Right cardiac atrium (tissue), 5 donors: ENCODE measurements around the gene HS3ST1. TPM values are rescaled to one million over a fixed set of nuclear protein-coding genes. Genes with fewer than 3 reads are reported as not detected.

Experiments used
- ATAC-seq, 2 donors: fragments of 200-7000 bp; cut with Tn5 transposase; one replicate each; pipeline versions ENCODE4 v1.8.0 to v1.9.1; 2020; ENCODE audit warnings: moderate library complexity in 2 of 2, mild to moderate bottlenecking in 1 of 2
- DNase-seq, 3 donors: peaks; one replicate each; pipeline ENCODE4 v3.0.0-alpha.2; 2020
- H3K27ac ChIP-seq: one replicate; pipeline ENCODE4 v1.5.1; 2013; ENCODE audit warnings: mild to moderate bottlenecking, low read length, control low read depth, moderate library complexity
- H3K27me3 ChIP-seq: one replicate; pipeline ENCODE4 v1.6.1; 2013; ENCODE audit not compliant: control insufficient read depth, insufficient read depth
- H3K4me1 ChIP-seq: one replicate; pipeline ENCODE4 v1.6.1; 2013; ENCODE audit warnings: low read length; ENCODE audit not compliant: control insufficient read depth, insufficient read depth
- H3K4me3 ChIP-seq: one replicate; pipeline ENCODE4 v1.5.1; 2013; ENCODE audit warnings: low read length, control low read depth
- H3K9me3 ChIP-seq: one replicate; pipeline ENCODE4 v1.6.1; 2013; ENCODE audit warnings: low read length; ENCODE audit not compliant: control insufficient read depth
- WGBS: extraction: QIAGEN DNeasy Blood & Tissue Kit; methylation state at CpG from one replicate; pipeline ENCODE4 v1.1.7; 2013; 5-methylcytosine and 5-hydroxymethylcytosine counted together
- intact Hi-C, 4 donors: fragments of 100-400 bp; cut with DNase I; formaldehyde crosslinking; loops; one replicate each; pipeline versions ENCODE4 v1.11.0 to v1.14.0; 2022 to 2023
- polyA plus RNA-seq: library from polyadenylated mRNA; stranded (reverse); fragments of 200-250 nt; gene quantifications from one replicate; pipeline ENCODE4 v1.2.3, GENCODE V29; 2013
- total RNA-seq, 4 donors: library from RNA; stranded (reverse); fragmentation: NEBNext Ultra II Directional; extraction: Animal tissue kit (Norgen Biotek cat#: 25700); gene quantifications; one replicate each; pipeline ENCODE4 v1.2.1, GENCODE V29; 2021
- donor health status: healthy with polysubstance abuse.
- donor health status: DM: no; HTN: yes; CAD: no.
- donor health status: DM: no; HTN: no; CAD: no.
- donor health status: DM: no; HTN: yes; CAD: no; lungs with severe emphysema.
- donor health status: DM: yes; HTN: yes; CAD: no.

The HS3ST1 gene
- total and polyA plus RNA-seq, 5 donors: 0.97 to 9.1 (median 6.2) TPM

GRCh38 chr4:11435557-11435956 lies 6.9 kb upstream of the HS3ST1 start:
- intact Hi-C loops: no loop called here
- Histone ChIP-seq H3K4me1 (no peaks in the 10 kb centered on the region), H3K27ac (no peak overlapping the region), H3K9me3 (no peaks in the 10 kb centered on the region), H3K27me3 (no peaks in the 10 kb centered on the region), H3K4me3 (no peak overlapping the region)
- DNase-seq (no peak), ATAC-seq (no peak)
- 96% methylated on average over 1 of the region's 1 CpG for WGBS

GRCh38 chr4:11431111-11431510 lies 2.4 kb upstream of the HS3ST1 start:
- ATAC-seq: no peak
- Histone ChIP-seq H3K4me1 (peaks cover 3% of the 10 kb centered on the region), H3K4me3 (no peak overlapping the region), H3K27me3 (no peaks in the 10 kb centered on the region), H3K9me3 (no peaks in the 10 kb centered on the region), H3K27ac (no peak overlapping the region)
- intact Hi-C loops: no loop called here
- 89% methylated on average over 4 of the region's 4 CpGs for WGBS
- no peak for DNase-seq

GRCh38 chr4:11430536-11430935 lies 1.8 kb upstream of the HS3ST1 start:
- no peaks in the 10 kb centered on the region for H3K27me3 ChIP-seq
- intact Hi-C loops: no loop called here
- DNase-seq (no peak), ATAC-seq (no peak)
- H3K27ac ChIP-seq: no peak overlapping the region
- H3K4me1 ChIP-seq: peaks cover 3% of the 10 kb centered on the region
- H3K9me3 ChIP-seq: no peaks in the 10 kb centered on the region
- WGBS: 96% methylated on average over 2 of the region's 2 CpGs
- H3K4me3 ChIP-seq: no peak overlapping the region

DNA sequence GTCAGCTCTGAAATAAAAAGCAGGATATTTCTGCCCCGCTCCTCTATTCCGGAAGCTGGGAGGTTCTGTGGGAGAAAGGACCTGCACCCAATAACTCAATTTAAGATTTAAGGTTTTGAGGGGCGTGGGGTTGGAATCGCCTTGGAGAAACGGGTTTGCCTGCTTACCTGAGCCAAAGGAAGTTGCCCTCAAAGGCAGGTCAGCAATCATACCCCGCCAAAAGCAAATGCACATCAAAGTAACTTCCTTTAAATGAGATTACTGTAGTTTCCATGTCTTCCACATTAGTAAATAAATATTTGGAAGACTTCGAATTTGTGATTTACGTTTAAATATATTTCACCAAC lies 978 bp upstream of the HS3ST1 start:
- H3K4me1 ChIP-seq: peaks cover 3% of the 10 kb centered on the region
- no peaks in the 10 kb centered on the region for H3K27me3 ChIP-seq
- H3K9me3 ChIP-seq: no peaks in the 10 kb centered on the region
- no peak for ATAC-seq
- 50% methylated on average over 8 of the region's 8 CpGs for WGBS
- H3K27ac ChIP-seq: no peak overlapping the region
- intact Hi-C loops: loop anchor here in 2 of 4 donors (5.0 to 10.0 kb wide), 3 partner anchors 305 to 845 kb away; no protein-coding TSS in a partner anchor
- no peak for DNase-seq
- H3K4me3 ChIP-seq: no peak overlapping the region

DNA sequence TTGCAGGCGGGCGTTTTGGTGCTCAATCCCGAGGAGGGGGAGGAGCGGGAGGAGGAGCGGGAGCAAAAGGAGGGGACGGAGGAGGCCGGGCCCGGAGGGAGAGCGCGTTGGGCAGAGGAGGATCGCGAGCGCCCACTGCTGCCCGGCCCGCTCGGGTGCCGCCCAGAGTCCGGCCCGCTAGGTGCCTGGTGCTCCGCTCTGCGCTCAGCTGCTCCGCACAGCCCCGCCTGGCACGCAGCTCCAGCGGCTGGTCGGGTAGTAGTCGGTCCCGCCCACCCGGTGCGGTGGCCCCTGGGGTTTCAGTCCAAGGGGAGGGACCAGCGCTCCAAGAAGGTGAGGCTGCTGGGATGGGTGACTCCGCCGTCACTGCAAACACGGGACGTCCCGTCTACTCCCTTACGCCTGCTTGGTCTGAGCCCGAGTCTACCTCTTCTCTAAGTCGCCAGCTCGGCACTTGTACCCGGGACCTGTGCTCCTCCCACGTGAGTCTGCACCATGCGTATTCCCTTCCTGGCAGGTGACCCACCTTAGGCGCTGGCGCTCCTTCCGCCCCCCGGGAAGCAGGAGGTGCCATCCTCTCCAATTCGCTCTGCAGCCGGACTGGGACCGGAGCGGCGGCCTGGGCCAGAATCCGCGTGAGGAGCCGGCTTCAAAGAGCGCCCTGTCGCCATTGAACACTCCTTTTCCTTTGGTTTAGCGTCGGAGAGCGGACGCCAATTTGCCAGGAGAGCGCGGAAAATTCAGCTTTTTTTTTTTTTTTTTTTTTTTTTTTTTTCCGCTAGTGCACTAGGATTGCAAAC lies 405 bp upstream of the HS3ST1 start:
- Histone ChIP-seq H3K27ac (no peak overlapping the region), H3K4me3 (peak overlapping the region; percentile 46), H3K9me3 (no peaks in the 10 kb centered on the region), H3K4me1 (peaks cover 3% of the 10 kb centered on the region), H3K27me3 (no peaks in the 10 kb centered on the region)
- intact Hi-C loops: loop anchor here in 2 of 4 donors (5.0 to 10.0 kb wide), 3 partner anchors 306 to 844 kb away; no protein-coding TSS in a partner anchor
- 2% methylated on average over 64 of the region's 64 CpGs for WGBS
- DNase-seq: peak; percentile 82 to 95 (median 93)
- ATAC-seq: peak; percentile 97 to 98

DNA sequence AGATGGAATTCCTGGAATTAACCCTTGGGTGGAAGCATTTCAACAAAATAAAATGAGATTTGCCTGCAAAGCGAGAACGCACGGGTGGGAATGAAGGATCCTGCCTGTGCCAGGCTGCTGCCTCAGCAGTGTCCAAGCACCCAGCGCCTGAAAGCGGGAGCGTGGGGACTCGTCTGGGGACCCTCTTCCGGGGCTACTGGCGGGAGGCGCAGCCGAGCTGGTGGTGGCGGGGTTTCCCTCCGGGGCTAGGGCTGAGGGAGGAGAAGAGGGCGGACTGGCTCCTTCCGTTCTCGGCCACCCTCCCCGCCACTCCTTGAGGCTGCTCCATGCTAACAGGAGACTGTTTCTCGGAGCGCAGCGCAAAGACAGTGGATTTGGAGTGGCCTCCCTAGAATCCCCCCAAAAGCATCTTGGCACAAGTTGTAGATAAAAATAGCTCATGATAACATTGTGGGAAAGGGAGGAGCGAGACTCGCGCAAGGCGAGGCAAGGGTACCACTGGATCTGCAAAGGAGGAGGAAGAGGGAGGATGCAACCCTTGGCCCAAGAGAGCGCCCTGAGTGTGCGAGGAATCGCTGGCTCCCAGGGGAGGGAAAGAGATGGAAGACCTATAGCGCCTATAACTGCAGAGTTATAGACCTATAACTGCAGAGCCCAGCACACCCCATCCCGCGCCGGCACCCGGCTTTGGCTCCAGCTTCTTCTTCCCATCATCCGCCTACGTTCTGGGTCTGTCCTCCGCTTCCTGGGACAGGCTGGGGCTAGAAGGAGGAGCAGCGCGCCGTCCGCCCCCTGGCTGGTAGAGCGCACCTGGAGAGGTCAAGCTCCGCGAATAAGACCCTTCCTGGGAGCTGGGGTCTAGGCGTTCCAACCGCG lies 1.3 kb downstream of the HS3ST1 start:
- peaks cover 4% of the 10 kb centered on the region for H3K4me1 ChIP-seq
- ATAC-seq (no peak), DNase-seq (peak; percentile 15 to 58 (median 55))
- WGBS: 2% methylated on average over 45 of the region's 45 CpGs
- H3K4me3 ChIP-seq: peak overlapping the region; percentile 46
- no peaks in the 10 kb centered on the region for H3K27me3 ChIP-seq
- no peaks in the 10 kb centered on the region for H3K9me3 ChIP-seq
- intact Hi-C loops: loop anchor here in 2 of 4 donors (5.0 to 10.0 kb wide), 3 partner anchors 307 to 843 kb away; no protein-coding TSS in a partner anchor
- no peak overlapping the region for H3K27ac ChIP-seq

DNA sequence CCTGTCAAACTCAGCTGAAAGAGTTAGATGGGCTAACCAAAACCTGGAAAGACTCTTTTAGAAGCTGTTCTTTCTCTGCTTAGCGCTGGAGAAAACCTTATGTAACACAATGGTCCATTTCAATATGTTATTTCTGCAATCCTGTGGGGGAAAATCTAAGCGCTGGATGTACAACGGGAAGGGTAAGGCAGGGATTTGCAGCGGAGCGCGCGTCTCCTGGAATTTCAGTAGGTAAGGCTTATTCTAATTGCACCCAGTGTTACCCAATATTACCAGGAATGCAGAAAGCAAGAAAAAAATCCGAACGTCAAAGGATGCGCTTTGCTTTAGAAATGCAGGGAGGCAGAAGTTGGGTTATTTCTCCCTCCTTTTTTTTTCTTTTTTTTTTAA lies 2.0 kb downstream of the HS3ST1 start:
- Histone ChIP-seq H3K27me3 (no peaks in the 10 kb centered on the region), H3K9me3 (no peaks in the 10 kb centered on the region), H3K4me1 (peaks cover 4% of the 10 kb centered on the region), H3K4me3 (peak overlapping the region; percentile 46), H3K27ac (no peak overlapping the region)
- no peak for DNase-seq
- intact Hi-C loops: loop anchor here in 2 of 4 donors (5.0 to 10.0 kb wide), 3 partner anchors 308 to 842 kb away; no protein-coding TSS in a partner anchor
- WGBS: 24% methylated on average over 10 of the region's 10 CpGs
- ATAC-seq: no peak

DNA sequence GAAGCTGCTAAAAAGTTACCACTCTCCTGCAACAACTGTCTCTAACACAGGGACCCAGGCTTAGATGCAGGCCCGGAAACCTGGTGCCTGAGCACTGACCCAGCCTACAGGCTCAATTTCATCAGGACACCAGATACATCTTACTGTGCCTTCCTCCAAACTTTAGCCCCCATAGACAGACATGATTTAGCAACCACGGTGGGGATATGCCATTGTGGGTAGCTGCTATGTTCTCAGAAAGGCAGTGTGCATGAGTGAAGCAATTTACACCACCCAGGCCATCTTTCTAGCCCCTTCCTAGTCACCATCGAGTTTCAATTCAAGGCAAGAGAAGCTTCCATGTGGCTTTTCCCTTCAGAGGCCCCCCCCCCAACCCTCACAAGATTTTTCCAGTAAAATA lies 2.7 kb downstream of the HS3ST1 start:
- Histone ChIP-seq H3K27me3 (no peaks in the 10 kb centered on the region), H3K9me3 (no peaks in the 10 kb centered on the region), H3K4me3 (no peak overlapping the region), H3K27ac (no peak overlapping the region), H3K4me1 (peaks cover 4% of the 10 kb centered on the region)
- DNase-seq (no peak), ATAC-seq (no peak)
- WGBS: 74% methylated on average over 3 of the region's 3 CpGs
- intact Hi-C loops: loop anchor here in 2 of 4 donors (5.0 to 10.0 kb wide), 3 partner anchors 309 to 841 kb away; no protein-coding TSS in a partner anchor

- H3K4me1 ChIP-seq: peaks cover 4% of the 10 kb centered on the region
- DNase-seq (no peak), ATAC-seq (no peak)
- 74% methylated on average over 5 of the region's 5 CpGs for WGBS
- no peaks in the 10 kb centered on the region for H3K9me3 ChIP-seq
- no peak overlapping the region for H3K4me3 ChIP-seq
- H3K27ac ChIP-seq: no peak overlapping the region
- intact Hi-C loops: loop anchor here in 2 of 4 donors (5.0 to 10.0 kb wide), 3 partner anchors 310 to 840 kb away; no protein-coding TSS in a partner anchor
- no peaks in the 10 kb centered on the region for H3K27me3 ChIP-seq
Measured at GRCh38 chr4:11424856-11425255, 3.8 kb downstream of the HS3ST1 start.

DNA sequence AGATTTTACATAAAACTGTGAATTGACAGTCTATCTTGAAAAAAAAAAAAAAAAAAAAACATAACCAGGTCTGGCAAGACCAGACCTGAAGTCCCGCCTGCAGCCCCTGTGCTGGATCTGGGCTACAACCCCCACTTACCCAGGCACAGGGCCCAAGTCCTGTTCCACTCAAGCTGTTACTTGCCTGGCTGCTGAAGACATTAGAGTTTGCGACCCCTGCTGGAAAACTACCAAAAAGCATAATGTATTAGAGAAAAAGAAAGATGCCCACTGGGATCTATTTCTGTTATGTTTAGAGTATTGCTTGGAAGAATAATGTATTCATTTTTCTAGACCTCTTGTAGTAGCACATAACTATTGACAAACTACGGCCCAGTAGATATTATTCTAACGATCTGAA lies 4.7 kb downstream of the HS3ST1 start:
- no peak for ATAC-seq
- Histone ChIP-seq H3K27ac (no peak overlapping the region), H3K27me3 (no peaks in the 10 kb centered on the region), H3K4me1 (peaks cover 4% of the 10 kb centered on the region), H3K4me3 (no peak overlapping the region), H3K9me3 (no peaks in the 10 kb centered on the region)
- intact Hi-C loops: loop anchor here in 2 of 4 donors (10.0 kb wide), 2 partner anchors 311 to 839 kb away; no protein-coding TSS in a partner anchor
- peak in 2 of 3 donors; percentile 55 to 60 for DNase-seq
- WGBS: 56% methylated on average over 4 of the region's 4 CpGs
